CD14-positive monocyte (primary cell): ENCODE measurements around the gene KDM7A. TPM values are rescaled to one million over a fixed set of nuclear protein-coding genes. Genes with fewer than 3 reads are reported as not detected.

ENCODE experiments used
- DNase-seq, 3 donors: peaks; one replicate each; pipeline ENCODE4 v3.0.0-alpha.2; 2011 to 2022
- H2AFZ ChIP-seq: 2 replicates; pipeline ENCODE4 v1.6.0; 2012; ENCODE audit warnings: mild to moderate bottlenecking, low read depth, low read length, inconsistent platforms; ENCODE audit not compliant: insufficient read depth, poor library complexity, severe bottlenecking
- H3K27ac ChIP-seq, 2 donors: 1 replicate in 1 of 2; 2 replicates in 1 of 2; pipeline ENCODE4 v1.5.1; 2012 to 2013; ENCODE audit warnings: low read length in 2 of 2, control low read depth in 1 of 2, inconsistent platforms in 1 of 2, low read depth in 1 of 2, mild to moderate bottlenecking in 1 of 2
- H3K27me3 ChIP-seq, 2 donors: one replicate each; pipeline versions ENCODE4 v1.6.0 to v1.6.1; 2011 to 2013; ENCODE audit warnings: low read length in 2 of 2; ENCODE audit not compliant: control insufficient read depth in 2 of 2, insufficient read depth in 2 of 2
- H3K36me3 ChIP-seq, 2 donors: replicated peaks in 1 of 2; 1 replicate in 1 of 2; 2 replicates in 1 of 2; pipeline versions ENCODE4 v1.5.1 to v1.6.1; 2012 to 2013; ENCODE audit warnings: low read length in 2 of 2, control low read depth in 1 of 2, inconsistent platforms in 1 of 2, mild to moderate bottlenecking in 1 of 2; ENCODE audit not compliant: insufficient read depth in 2 of 2, control insufficient read depth in 1 of 2
- H3K4me1 ChIP-seq, 2 donors: 1 replicate in 1 of 2; 2 replicates in 1 of 2; pipeline versions ENCODE4 v1.5.1 to v1.6.1; 2012 to 2013; ENCODE audit warnings: low read length in 2 of 2, control low read depth in 1 of 2, inconsistent platforms in 1 of 2, mild to moderate bottlenecking in 1 of 2, moderate library complexity in 1 of 2; ENCODE audit not compliant: insufficient read depth in 2 of 2, control insufficient read depth in 1 of 2
- H3K4me2 ChIP-seq: replicated peaks from 2 replicates; pipeline ENCODE3; 2012; ENCODE audit warnings: low read length, moderate library complexity, mild to moderate bottlenecking; ENCODE audit not compliant: poor library complexity, severe bottlenecking; ENCODE audit errors: extremely low read depth
- H3K4me3 ChIP-seq, 3 experiments: fragments of 200-600 bp in 1 of 3; sonication (generic) in 1 of 3; replicated peaks in 1 of 3; 1 replicate in 2 of 3; 2 replicates in 1 of 3; pipeline ENCODE4 v1.5.1; 2011 to 2013; ENCODE audit warnings: low read length in 3 of 3, mild to moderate bottlenecking in 3 of 3, control low read depth in 2 of 3, low read depth in 2 of 3, inconsistent platforms in 1 of 3, moderate library complexity in 1 of 3
- H3K79me2 ChIP-seq: 2 replicates; pipeline ENCODE4 v1.6.0; 2012; ENCODE audit warnings: mild to moderate bottlenecking, control low read depth, inconsistent platforms, low read length, moderate library complexity; ENCODE audit not compliant: insufficient read depth
- H3K9ac ChIP-seq: 2 replicates; pipeline ENCODE4 v1.6.0; 2017; ENCODE audit warnings: low read length, mild to moderate bottlenecking; ENCODE audit not compliant: insufficient read depth, poor library complexity, severe bottlenecking
- H3K9me3 ChIP-seq, 2 donors: replicated peaks in 1 of 2; 1 replicate in 1 of 2; 2 replicates in 1 of 2; pipeline versions ENCODE4 v1.5.1 to v1.6.1; 2012 to 2013; ENCODE audit warnings: low read length in 2 of 2, control low read depth in 1 of 2; ENCODE audit not compliant: control insufficient read depth in 1 of 2, insufficient read depth in 1 of 2
- H4K20me1 ChIP-seq: 2 replicates; pipeline ENCODE4 v1.6.0; 2012; ENCODE audit warnings: mild to moderate bottlenecking, low read length, control low read depth, moderate library complexity; ENCODE audit not compliant: insufficient read depth
- H3K27ac Mint-ChIP-seq, 7 donors: one replicate each; pipeline ENCODE4 v1.8.0; 2020; ENCODE audit warnings: mild to moderate bottlenecking in 7 of 7, mixed read lengths in 7 of 7, moderate library complexity in 6 of 7, inconsistent platforms in 2 of 7
- H3K27me3 Mint-ChIP-seq, 3 donors: one replicate each; pipeline ENCODE4 v1.8.0; 2021 to 2022; ENCODE audit warnings: low read depth in 3 of 3, mild to moderate bottlenecking in 3 of 3, mixed read lengths in 3 of 3, moderate library complexity in 3 of 3, inconsistent platforms in 1 of 3
- H3K36me3 Mint-ChIP-seq, 2 donors: one replicate each; pipeline ENCODE4 v1.8.0; 2020; ENCODE audit warnings: mixed read lengths in 2 of 2, inconsistent platforms in 1 of 2, mild to moderate bottlenecking in 1 of 2
- H3K4me1 Mint-ChIP-seq: one replicate; pipeline ENCODE4 v1.8.0; 2020; ENCODE audit warnings: mild to moderate bottlenecking, mixed read lengths
- H3K4me3 Mint-ChIP-seq, 2 donors: one replicate each; pipeline ENCODE4 v1.8.0; 2020; ENCODE audit warnings: mild to moderate bottlenecking in 2 of 2, mixed read lengths in 2 of 2, moderate library complexity in 1 of 2
- H3K9me3 Mint-ChIP-seq, 7 donors: one replicate each; pipeline ENCODE4 v1.8.0; 2020 to 2022; ENCODE audit warnings: mixed read lengths in 7 of 7, mild to moderate bottlenecking in 6 of 7, moderate library complexity in 6 of 7, inconsistent platforms in 2 of 7
- WGBS: methylation state at CpG from one replicate; pipeline ENCODE4 v1.1.5; 2013; ENCODE audit warnings: missing lambda C conversion rate; ENCODE audit not compliant: insufficient coverage; 5-methylcytosine and 5-hydroxymethylcytosine counted together
- intact Hi-C, 2 donors: fragments of 100-400 bp; cut with micrococcal nuclease; formaldehyde crosslinking; loops; one replicate each; pipeline versions ENCODE4 v1.15.0 to v1.15.1; 2023
- polyA plus RNA-seq, 3 donors: library from polyadenylated mRNA; depleted of rRNA in 1 of 3; unstranded in 2 of 3; stranded (reverse) in 1 of 3; fragments of 300-500 nt in 2 of 3; fragments of >200 nt in 1 of 3; fragmentation: Illumina TruSeq in 2 of 3; gene quantifications; 1 replicate in 2 of 3; 2 replicates in 1 of 3; pipeline ENCODE4 v1.2.3, GENCODE V29; 2012 to 2021
- TF ChIP-seq, protein P1 (sequence below): fragments of 200-600 bp; IDR thresholded peaks from one replicate; pipeline ENCODE4 v1.8.0; 2022; ENCODE audit warnings: antibody characterized with exemption, mild to moderate bottlenecking

Gene KDM7A
- polyA plus RNA-seq, 3 donors = 4.9 to 37.9 (median 7.9) TPM

DNA sequence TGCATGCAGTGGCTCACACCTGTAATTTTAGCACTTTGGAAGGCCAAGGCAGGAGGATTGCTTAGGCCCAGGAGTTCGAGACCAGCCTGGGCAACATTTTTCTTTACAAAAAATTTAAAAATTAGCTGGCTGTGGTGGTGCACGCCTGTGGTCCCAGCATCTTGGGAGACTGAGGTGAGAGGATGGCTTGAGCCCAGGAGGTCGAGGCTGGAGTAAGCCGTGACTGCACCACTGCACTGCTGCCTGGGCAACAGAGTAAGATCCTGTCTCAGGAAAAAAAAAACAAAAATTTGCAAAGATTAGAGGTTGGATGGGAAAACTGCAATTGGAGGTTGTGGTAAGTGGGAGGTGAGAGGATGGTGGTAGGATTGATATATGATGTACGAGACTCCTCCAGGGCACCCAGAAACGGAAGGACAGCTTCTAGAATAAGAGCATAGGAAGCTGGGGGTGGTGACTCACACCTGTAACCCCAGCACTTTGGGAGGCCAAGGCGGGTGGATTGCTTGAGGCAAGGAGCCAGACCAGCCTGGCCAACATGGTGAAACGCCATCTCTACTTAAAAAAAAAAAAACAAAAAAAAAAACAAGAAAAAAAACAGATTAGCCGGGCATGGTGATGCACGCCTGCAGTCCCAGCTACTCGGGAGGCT, 94.9 kb downstream of the KDM7A start:
- Histone ChIP-seq H2AFZ (no peak overlapping the region), H4K20me1 (peaks cover 50% of the 10 kb centered on the region), H3K79me2 (no peaks in the 10 kb centered on the region), H3K27ac (no peak overlapping the region), H3K9ac (no peak overlapping the region), H3K4me3 (no peak overlapping the region), H3K4me2 (no peak overlapping the region), H3K27me3 (no peaks in the 10 kb centered on the region), H3K4me1 (peaks cover 8 to 13% of the 10 kb centered on the region in 2 donors), H3K36me3 (peaks cover under 1 to 16% of the 10 kb centered on the region in 2 donors), H3K9me3 (no peaks in the 10 kb centered on the region)
- DNase-seq = no peak
- no peak overlapping the region for H3K4me3 Mint-ChIP-seq
- H3K27ac Mint-ChIP-seq = no peak overlapping the region
- TF ChIP-seq, protein P1, sequence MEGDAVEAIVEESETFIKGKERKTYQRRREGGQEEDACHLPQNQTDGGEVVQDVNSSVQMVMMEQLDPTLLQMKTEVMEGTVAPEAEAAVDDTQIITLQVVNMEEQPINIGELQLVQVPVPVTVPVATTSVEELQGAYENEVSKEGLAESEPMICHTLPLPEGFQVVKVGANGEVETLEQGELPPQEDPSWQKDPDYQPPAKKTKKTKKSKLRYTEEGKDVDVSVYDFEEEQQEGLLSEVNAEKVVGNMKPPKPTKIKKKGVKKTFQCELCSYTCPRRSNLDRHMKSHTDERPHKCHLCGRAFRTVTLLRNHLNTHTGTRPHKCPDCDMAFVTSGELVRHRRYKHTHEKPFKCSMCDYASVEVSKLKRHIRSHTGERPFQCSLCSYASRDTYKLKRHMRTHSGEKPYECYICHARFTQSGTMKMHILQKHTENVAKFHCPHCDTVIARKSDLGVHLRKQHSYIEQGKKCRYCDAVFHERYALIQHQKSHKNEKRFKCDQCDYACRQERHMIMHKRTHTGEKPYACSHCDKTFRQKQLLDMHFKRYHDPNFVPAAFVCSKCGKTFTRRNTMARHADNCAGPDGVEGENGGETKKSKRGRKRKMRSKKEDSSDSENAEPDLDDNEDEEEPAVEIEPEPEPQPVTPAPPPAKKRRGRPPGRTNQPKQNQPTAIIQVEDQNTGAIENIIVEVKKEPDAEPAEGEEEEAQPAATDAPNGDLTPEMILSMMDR = no peak
- intact Hi-C loops = no loop called here
- peaks cover 32% of the 10 kb centered on the region for H3K4me1 Mint-ChIP-seq
- peaks cover 0 to 13% (median 6%) of the 10 kb centered on the region in 3 donors for H3K27me3 Mint-ChIP-seq
- 96% methylated on average over 4 of the region's 11 CpGs for WGBS
- peaks cover 13 to 25% of the 10 kb centered on the region in 2 donors for H3K36me3 Mint-ChIP-seq
- H3K9me3 Mint-ChIP-seq = peaks cover 0 to 1% (median 0%) of the 10 kb centered on the region in 7 donors

GRCh38 chr7:140080919-140081318, 95.9 kb downstream of the KDM7A start:
- H3K79me2 ChIP-seq = no peaks in the 10 kb centered on the region
- intact Hi-C loops = no loop called here
- DNase-seq = no peak
- Mint-ChIP-seq H3K27ac (no peak overlapping the region), H3K36me3 (peaks cover 7 to 16% of the 10 kb centered on the region in 2 donors), H3K4me3 (no peak overlapping the region), H3K9me3 (peaks cover 0 to 1% (median 0%) of the 10 kb centered on the region in 7 donors), H3K27me3 (peaks cover 0 to 13% (median 7%) of the 10 kb centered on the region in 3 donors), H3K4me1 (peaks cover 23% of the 10 kb centered on the region)
- H3K4me2 ChIP-seq = no peak overlapping the region
- WGBS = 97% methylated on average over 5 of the region's 7 CpGs
- H3K36me3 ChIP-seq = peaks cover 0 to 7% of the 10 kb centered on the region in 2 donors
- H4K20me1 ChIP-seq = peaks cover 40% of the 10 kb centered on the region
- no peak overlapping the region for H2AFZ ChIP-seq
- no peak overlapping the region for H3K9ac ChIP-seq
- TF ChIP-seq, protein P1 = no peak
- H3K4me3 ChIP-seq = no peak overlapping the region
- H3K9me3 ChIP-seq = no peaks in the 10 kb centered on the region
- H3K4me1 ChIP-seq = peaks cover 8 to 13% of the 10 kb centered on the region in 2 donors
- no peak overlapping the region for H3K27ac ChIP-seq
- no peaks in the 10 kb centered on the region for H3K27me3 ChIP-seq
